Mesendoderm (in vitro differentiated cells): ENCODE data around the gene LCT.
"Not testable (repeated sequence)": the region's sequence is repeated elsewhere in the genome, so short reads cannot be mapped to it uniquely, and the experiment has no call there.

ENCODE experiments used
- DNase-seq: peaks from one replicate; pipeline ENCODE4 v3.0.0; 2013
- H2AK5ac ChIP-seq: 2 replicates; pipeline ENCODE4 v1.6.1; 2013; ENCODE audit warnings: low read length, inconsistent platforms
- H2BK120ac ChIP-seq: 2 replicates; pipeline ENCODE4 v1.6.1; 2013; ENCODE audit warnings: low read depth, mild to moderate bottlenecking, low read length, moderate library complexity, mixed read lengths
- H2BK15ac ChIP-seq: replicated peaks from 2 replicates; pipeline ENCODE4 v1.6.1; 2013; ENCODE audit warnings: low read depth, mild to moderate bottlenecking, moderate library complexity
- H2BK5ac ChIP-seq: 2 replicates; pipeline ENCODE4 v1.6.1; 2013; ENCODE audit warnings: low read length, inconsistent platforms
- H3K18ac ChIP-seq: 2 replicates; pipeline ENCODE4 v1.6.1; 2013; ENCODE audit warnings: mild to moderate bottlenecking, low read length, mixed read lengths
- H3K23ac ChIP-seq: one replicate; pipeline ENCODE4 v1.6.1; 2013; ENCODE audit warnings: low read length
- H3K27ac ChIP-seq: 2 replicates; pipeline ENCODE4 v1.5.1; 2013; ENCODE audit warnings: low read depth, mild to moderate bottlenecking, inconsistent platforms, low read length, moderate library complexity
- H3K27me3 ChIP-seq: 2 replicates; pipeline ENCODE4 v1.6.1; 2013; ENCODE audit warnings: low read length, control low read depth, mild to moderate bottlenecking, inconsistent platforms; ENCODE audit not compliant: insufficient read depth, poor library complexity
- H3K36me3 ChIP-seq: 2 replicates; pipeline ENCODE4 v1.6.1; 2013; ENCODE audit warnings: low read length, inconsistent platforms; ENCODE audit not compliant: control insufficient read depth, insufficient read depth
- H3K4ac ChIP-seq: one replicate; pipeline ENCODE4 v1.6.1; 2013; ENCODE audit warnings: low read depth, mild to moderate bottlenecking, low read length, moderate library complexity
- H3K4me1 ChIP-seq: 2 replicates; pipeline ENCODE4 v1.6.1; 2013; ENCODE audit warnings: low read depth, low read length, inconsistent platforms; ENCODE audit not compliant: control insufficient read depth
- H3K4me2 ChIP-seq: 2 replicates; pipeline ENCODE4 v1.6.1; 2013; ENCODE audit warnings: low read length
- H3K4me3 ChIP-seq: 2 replicates; pipeline ENCODE4 v1.5.1; 2013; ENCODE audit warnings: mild to moderate bottlenecking, low read length
- H3K56ac ChIP-seq: one replicate; pipeline ENCODE4 v1.6.1; 2013; ENCODE audit warnings: low read length
- H3K79me1 ChIP-seq: 2 replicates; pipeline ENCODE4 v1.6.1; 2013; ENCODE audit warnings: low read length, inconsistent platforms
- H3K79me2 ChIP-seq: 2 replicates; pipeline ENCODE4 v1.6.1; 2013; ENCODE audit warnings: mild to moderate bottlenecking, low read length; ENCODE audit not compliant: control insufficient read depth, insufficient read depth
- H3K9ac ChIP-seq: 2 replicates; pipeline ENCODE4 v1.6.1; 2013; ENCODE audit warnings: low read length, inconsistent platforms
- H4K5ac ChIP-seq: one replicate; pipeline ENCODE4 v1.6.1; 2013; ENCODE audit warnings: low read length
- H4K8ac ChIP-seq: one replicate; pipeline ENCODE4 v1.6.1; 2013; ENCODE audit warnings: low read depth, mild to moderate bottlenecking, control low read depth, low read length, moderate library complexity
- WGBS: extraction: QIAGEN DNeasy Blood & Tissue Kit; methylation state at CpG from one replicate; pipeline ENCODE4 v1.1.7; 2013; ENCODE audit warnings: low lambda C conversion rate, missing lambda C conversion rate; ENCODE audit not compliant: insufficient coverage; ENCODE audit errors: extremely low coverage; 5-methylcytosine and 5-hydroxymethylcytosine counted together

LCT gene

GRCh38 chr2:135799738-135800137 is 37.2 kb downstream of the LCT start:
- no peak overlapping the region for H2AK5ac ChIP-seq
- H2BK120ac ChIP-seq = no peak overlapping the region
- H3K36me3 ChIP-seq = no peaks in the 10 kb centered on the region
- H3K9ac ChIP-seq = no peak overlapping the region
- no peak overlapping the region for H3K4ac ChIP-seq
- no peak overlapping the region for H3K23ac ChIP-seq
- H3K79me1 ChIP-seq = no peaks in the 10 kb centered on the region
- no CpG with 5 or more reads among the region's 2 CpGs for WGBS
- no peak overlapping the region for H3K27ac ChIP-seq
- H2BK15ac ChIP-seq = no peak overlapping the region
- no peak overlapping the region for H4K8ac ChIP-seq
- H3K4me2 ChIP-seq = no peak overlapping the region
- no peak overlapping the region for H3K18ac ChIP-seq
- H3K4me3 ChIP-seq = no peak overlapping the region
- H4K5ac ChIP-seq = no peak overlapping the region
- no peak for DNase-seq
- no peak overlapping the region for H2BK5ac ChIP-seq
- no peaks in the 10 kb centered on the region for H3K79me2 ChIP-seq
- no peak overlapping the region for H3K56ac ChIP-seq
- H3K4me1 ChIP-seq = no peaks in the 10 kb centered on the region
- H3K27me3 ChIP-seq = no peaks in the 10 kb centered on the region

GRCh38 chr2:135798762-135799161 is 38.2 kb downstream of the LCT start:
- no peaks in the 10 kb centered on the region for H3K79me2 ChIP-seq

GRCh38 chr2:135798275-135798705 is 38.7 kb downstream of the LCT start:
- no peaks in the 10 kb centered on the region for H3K27me3 ChIP-seq

More at GRCh38 chr2:135798762-135799161, 38.2 kb downstream of the LCT start:
- Histone ChIP-seq H3K56ac (no peak overlapping the region), H2BK15ac (no peak overlapping the region), H3K4me1 (no peaks in the 10 kb centered on the region), H3K79me1 (no peaks in the 10 kb centered on the region), H3K4me3 (no peak overlapping the region), H3K23ac (no peak overlapping the region), H3K18ac (no peak overlapping the region), H2AK5ac (no peak overlapping the region), H3K27me3 (no peaks in the 10 kb centered on the region), H3K4ac (no peak overlapping the region), H2BK120ac (no peak overlapping the region), H3K4me2 (no peak overlapping the region), H3K9ac (no peak overlapping the region), H2BK5ac (no peak overlapping the region), H3K36me3 (no peaks in the 10 kb centered on the region), H4K8ac (no peak overlapping the region), H4K5ac (no peak overlapping the region), H3K27ac (no peak overlapping the region)
- no CpG with 5 or more reads among the region's 4 CpGs for WGBS
- DNase-seq = no peak

GRCh38 chr2:135797497-135798274 is 39.3 kb downstream of the LCT start:
- Histone ChIP-seq H2BK120ac (no peak overlapping the region), H3K23ac (no peak overlapping the region), H4K8ac (no peak overlapping the region), H3K79me1 (no peaks in the 10 kb centered on the region), H3K27me3 (no peaks in the 10 kb centered on the region), H3K18ac (no peak overlapping the region), H2AK5ac (no peak overlapping the region), H3K4me1 (no peaks in the 10 kb centered on the region), H3K79me2 (no peaks in the 10 kb centered on the region), H3K4ac (no peak overlapping the region), H3K27ac (no peak overlapping the region), H2BK15ac (no peak overlapping the region), H3K36me3 (no peaks in the 10 kb centered on the region), H2BK5ac (no peak overlapping the region), H3K56ac (no peak overlapping the region), H3K4me3 (no peak overlapping the region), H3K4me2 (no peak overlapping the region), H4K5ac (no peak overlapping the region), H3K9ac (no peak overlapping the region)
- DNase-seq = peak; percentile 86
- no CpG with 5 or more reads among the region's 22 CpGs for WGBS

More at GRCh38 chr2:135798275-135798705, 38.7 kb downstream of the LCT start:
- Histone ChIP-seq H3K4me1 (no peaks in the 10 kb centered on the region), H3K4me2 (no peak overlapping the region), H3K4me3 (no peak overlapping the region), H3K56ac (no peak overlapping the region), H2BK15ac (no peak overlapping the region), H3K79me2 (no peaks in the 10 kb centered on the region), H2AK5ac (no peak overlapping the region), H3K79me1 (no peaks in the 10 kb centered on the region), H3K27ac (no peak overlapping the region), H3K23ac (no peak overlapping the region), H3K4ac (no peak overlapping the region), H3K18ac (no peak overlapping the region), H2BK120ac (no peak overlapping the region), H2BK5ac (no peak overlapping the region), H3K36me3 (no peaks in the 10 kb centered on the region), H4K5ac (no peak overlapping the region), H3K9ac (no peak overlapping the region), H4K8ac (no peak overlapping the region)
- no CpG with 5 or more reads among the region's 5 CpGs for WGBS
- DNase-seq = no peak

GRCh38 chr2:135796606-135797005 is 40.4 kb downstream of the LCT start:
- no peak overlapping the region for H2AK5ac ChIP-seq
- no peak overlapping the region for H2BK120ac ChIP-seq
- no peak overlapping the region for H4K8ac ChIP-seq
- no peak overlapping the region for H3K18ac ChIP-seq
- WGBS = no CpG with 5 or more reads among the region's 8 CpGs
- H3K9ac ChIP-seq = no peak overlapping the region
- H2BK15ac ChIP-seq = no peak overlapping the region
- no peak overlapping the region for H3K4ac ChIP-seq
- no peak for DNase-seq
- no peak overlapping the region for H3K27ac ChIP-seq
- H3K79me2 ChIP-seq = no peaks in the 10 kb centered on the region
- H4K5ac ChIP-seq = no peak overlapping the region
- no peak overlapping the region for H3K23ac ChIP-seq
- H3K4me2 ChIP-seq = no peak overlapping the region
- H2BK5ac ChIP-seq = no peak overlapping the region
- H3K36me3 ChIP-seq = no peaks in the 10 kb centered on the region
- H3K27me3 ChIP-seq = no peaks in the 10 kb centered on the region
- no peak overlapping the region for H3K4me3 ChIP-seq
- no peak overlapping the region for H3K56ac ChIP-seq
- no peaks in the 10 kb centered on the region for H3K79me1 ChIP-seq
- H3K4me1 ChIP-seq = no peaks in the 10 kb centered on the region

- H2BK120ac ChIP-seq, H3K79me1 ChIP-seq, H3K4ac ChIP-seq, H3K23ac ChIP-seq, H3K4me3 ChIP-seq, H4K5ac ChIP-seq, H3K4me2 ChIP-seq, H3K56ac ChIP-seq, H3K4me1 ChIP-seq, H2BK5ac ChIP-seq, H4K8ac ChIP-seq, H3K36me3 ChIP-seq, H2BK15ac ChIP-seq, H3K9ac ChIP-seq, H3K18ac ChIP-seq, H3K79me2 ChIP-seq, H3K27me3 ChIP-seq, H3K27ac ChIP-seq, H2AK5ac ChIP-seq: not testable (repeated sequence)
- no CpG with 5 or more reads among the region's 4 CpGs for WGBS
- DNase-seq = peak; percentile 27
Measured at GRCh38 chr2:135795641-135796040, 41.3 kb downstream of the LCT start.
